Activated CD8-positive, alpha-beta T cell treated with anti-CD3 and anti-CD28 coated beads for 36 hours (primary cell): ENCODE measurements around the gene NRIP2. TPM values are rescaled to one million over a fixed set of nuclear protein-coding genes. Genes with fewer than 3 reads are reported as not detected.

Experiments used
- ATAC-seq: fragments of 200-7000 bp; cut with Tn5 transposase; one replicate; pipeline ENCODE4 v1.10.0; 2021; ENCODE audit warnings: mild to moderate bottlenecking, moderate library complexity
- CTCF ChIA-PET: fragments of 350-600 bp; sonication (Branson Sonifier 250); formaldehyde crosslinking; loops from one replicate; lab custom pipeline; 2021; ENCODE audit warnings: antibody characterized with exemption; lab: Charles Lee
- POLR2A ChIA-PET: fragments of 350-600 bp; sonication (Branson Sonifier 250); formaldehyde crosslinking; loops from one replicate; lab custom pipeline; 2021; ENCODE audit warnings: antibody characterized with exemption; lab: Charles Lee
- DNase-seq: peaks from one replicate; pipeline ENCODE4 v3.0.0-alpha.2; 2020
- H3K27ac Mint-ChIP-seq: one replicate; pipeline ENCODE4 v1.8.0; 2021; ENCODE audit warnings: mild to moderate bottlenecking, mixed read lengths
- H3K27me3 Mint-ChIP-seq: one replicate; pipeline ENCODE4 v1.8.0; 2021; ENCODE audit warnings: mixed read lengths
- H3K36me3 Mint-ChIP-seq: one replicate; pipeline ENCODE4 v1.8.0; 2021; ENCODE audit warnings: low read depth, mixed read lengths
- H3K4me1 Mint-ChIP-seq: one replicate; pipeline ENCODE4 v1.8.0; 2021; ENCODE audit warnings: low read depth, mixed read lengths
- H3K4me3 Mint-ChIP-seq: one replicate; pipeline ENCODE4 v1.8.0; 2021; ENCODE audit warnings: mild to moderate bottlenecking, moderate library complexity, mixed read lengths
- H3K9me3 Mint-ChIP-seq: one replicate; pipeline ENCODE4 v1.8.0; 2021; ENCODE audit warnings: mixed read lengths
- CTCF ChIP-seq: fragments of 200-600 bp; IDR thresholded peaks from one replicate; pipeline ENCODE4 v1.8.0; 2022; ENCODE audit warnings: antibody characterized with exemption, mild to moderate bottlenecking
- intact Hi-C: fragments of 100-400 bp; cut with micrococcal nuclease; formaldehyde crosslinking; loops from one replicate; pipeline ENCODE4 v1.10.0; 2022
- total RNA-seq, 2 experiments: library from RNA; stranded (reverse); gene quantifications; one replicate each; pipeline ENCODE4 v1.2.3, GENCODE V29; 2021

Gene NRIP2
- total RNA-seq, 2 experiments from 2014 or later, result not detected

DNA sequence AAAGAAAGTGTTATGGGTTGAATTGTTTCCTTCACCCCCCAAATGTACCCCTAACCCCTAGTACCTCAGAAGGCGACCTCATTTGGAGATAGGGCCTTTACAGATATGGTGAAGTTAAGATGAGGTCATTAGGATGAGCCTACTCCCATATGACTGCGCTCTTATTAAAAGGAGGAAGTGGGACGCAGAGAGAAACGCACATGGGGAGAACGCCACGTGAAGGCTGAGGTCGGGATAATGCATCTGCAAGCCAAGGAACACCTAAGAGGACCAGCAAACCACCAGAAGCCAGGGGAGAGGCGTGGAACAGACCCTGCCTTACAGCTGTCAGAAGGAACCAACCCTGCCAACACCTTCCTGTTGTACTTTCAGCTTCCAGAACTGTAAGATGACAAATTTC lies 1.7 kb upstream of the NRIP2 start:
- ChIA-PET POLR2A (interaction anchor here (1.6 kb wide), 1 partner anchor 9 kb away, joined by 3 read pairs; no protein-coding TSS in a partner anchor), CTCF (interaction anchor here (1.2 kb wide), 1 partner anchor 9 kb away, joined by 4 read pairs; no protein-coding TSS in a partner anchor)
- intact Hi-C loops, result no loop called here
- Mint-ChIP-seq H3K27me3 (no peaks in the 10 kb centered on the region), H3K4me3 (no peak overlapping the region), H3K9me3 (no peaks in the 10 kb centered on the region), H3K27ac (no peak overlapping the region), H3K4me1 (peaks cover 16% of the 10 kb centered on the region), H3K36me3 (peaks cover 17% of the 10 kb centered on the region)
- no peak for TF ChIP-seq CTCF
- DNase-seq (no peak), ATAC-seq (no peak)

GRCh38 chr12:2835691-2836403 lies 1.0 kb upstream of the NRIP2 start:
- Mint-ChIP-seq H3K27ac (no peak overlapping the region), H3K4me3 (no peak overlapping the region), H3K4me1 (peaks cover 16% of the 10 kb centered on the region), H3K27me3 (no peaks in the 10 kb centered on the region), H3K36me3 (peaks cover 18% of the 10 kb centered on the region), H3K9me3 (no peaks in the 10 kb centered on the region)
- ChIA-PET POLR2A (interaction anchor here (1.6 kb wide), 1 partner anchor 8 kb away, joined by 3 read pairs; no protein-coding TSS in a partner anchor), CTCF (interaction anchor here (1.2 kb wide), 1 partner anchor 9 kb away, joined by 4 read pairs; no protein-coding TSS in a partner anchor)
- intact Hi-C loops, result no loop called here
- no peak for TF ChIP-seq CTCF
- DNase-seq (no peak), ATAC-seq (no peak)

DNA sequence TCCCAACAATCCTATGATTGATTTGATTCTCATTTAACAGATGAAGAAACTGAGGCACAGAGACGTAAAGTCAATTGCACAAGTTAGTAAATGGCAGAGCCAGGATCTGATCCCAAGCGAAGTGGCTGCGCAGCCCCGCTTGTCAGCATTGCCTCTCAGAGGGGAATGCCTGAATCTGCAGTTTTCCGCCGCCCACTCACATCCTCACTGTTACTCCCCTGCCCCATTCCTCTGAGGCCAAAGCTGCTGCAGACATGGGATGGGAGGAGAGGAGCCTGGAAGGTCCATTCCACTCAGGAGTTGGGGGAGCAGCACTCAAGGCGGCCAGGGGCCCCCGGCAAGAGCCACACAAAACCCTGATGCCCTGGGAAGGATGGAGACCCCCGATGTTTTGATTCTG lies 1.0 kb downstream of the NRIP2 start:
- no peak for ATAC-seq
- H3K36me3 Mint-ChIP-seq, result peaks cover 23% of the 10 kb centered on the region
- H3K4me3 Mint-ChIP-seq, result no peak overlapping the region
- peaks cover 16% of the 10 kb centered on the region for H3K4me1 Mint-ChIP-seq
- no peaks in the 10 kb centered on the region for H3K9me3 Mint-ChIP-seq
- ChIA-PET POLR2A (interaction anchor here (0.7 to 1.6 kb wide), 4 partner anchors 19 to 45 kb away, joined by 3 to 4 read pairs (median 4); no protein-coding TSS in a partner anchor), CTCF (interaction anchor here (1.3 kb wide), 2 partner anchors 20 to 151 kb away, joined by 3 read pairs; no protein-coding TSS in a partner anchor)
- H3K27ac Mint-ChIP-seq, result no peak overlapping the region
- intact Hi-C loops, result no loop called here
- H3K27me3 Mint-ChIP-seq, result no peaks in the 10 kb centered on the region
- DNase-seq, result no peak
- TF ChIP-seq CTCF, result no peak

DNA sequence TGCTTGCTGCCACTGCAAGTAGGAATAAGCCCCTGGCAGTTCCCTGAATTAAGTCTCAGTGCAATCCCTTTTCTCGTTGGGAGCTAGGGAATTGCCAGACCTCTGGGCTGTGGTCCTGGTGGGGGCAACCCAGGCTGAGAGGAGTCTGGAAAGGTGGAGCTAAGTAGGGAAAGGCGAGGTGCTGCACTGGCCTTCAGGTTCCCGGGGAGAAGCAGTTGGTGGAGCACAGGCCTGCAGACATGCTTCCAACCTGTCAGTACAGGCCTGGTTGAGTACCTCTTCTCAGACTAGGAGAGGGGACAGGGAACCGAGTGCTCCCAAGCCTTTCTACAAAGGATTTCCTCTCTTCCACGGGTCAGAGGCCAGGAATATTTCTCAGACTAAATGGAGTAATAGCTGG lies 1.5 kb downstream of the NRIP2 start:
- Mint-ChIP-seq H3K9me3 (no peaks in the 10 kb centered on the region), H3K4me3 (no peak overlapping the region), H3K4me1 (peaks cover 16% of the 10 kb centered on the region), H3K36me3 (peaks cover 25% of the 10 kb centered on the region), H3K27me3 (no peaks in the 10 kb centered on the region), H3K27ac (no peak overlapping the region)
- ATAC-seq (no peak), DNase-seq (no peak)
- intact Hi-C loops, result no loop called here
- ChIA-PET POLR2A (interaction anchor here (0.9 to 1.6 kb wide), 4 partner anchors 16 to 45 kb away, joined by 3 to 4 read pairs (median 4); no protein-coding TSS in a partner anchor), CTCF (interaction anchor here (1.3 kb wide), 2 partner anchors 20 to 150 kb away, joined by 3 read pairs; no protein-coding TSS in a partner anchor)
- TF ChIP-seq CTCF, result no peak
